Spleen (tissue), 7 donors: ENCODE results near the gene EPHA6.
"Not testable (repeated sequence)": the region's sequence is repeated elsewhere in the genome, so short reads cannot be mapped to it uniquely, and the experiment has no call there.

Experiments used
- CTCF ChIP-seq, 11 experiments: fragments of 200-600 bp in 7 of 11; fragments of 450-650 bp in 4 of 11; sonication (generic) in 4 of 11; IDR thresholded peaks in 8 of 11; conservative IDR thresholded peaks in 3 of 11; 1 replicate in 7 of 11; 2 replicates in 4 of 11; pipeline versions ENCODE4 v1.4.0 to v1.8.0; 2016 to 2021; ENCODE audit warnings: antibody characterized with exemption in 11 of 11, inconsistent platforms in 4 of 11, mild to moderate bottlenecking in 1 of 11
- POLR2A ChIP-seq, 3 donors: fragments of 450-650 bp; IDR thresholded peaks; one replicate each; pipeline ENCODE4 v1.5.1; 2017; ENCODE audit warnings: antibody characterized with exemption in 3 of 3, mild to moderate bottlenecking in 1 of 3
- POLR2AphosphoS5 ChIP-seq, 3 donors: sonication (generic); formaldehyde crosslinking; IDR thresholded peaks; one replicate each; pipeline ENCODE4 v1.5.1; 2017; ENCODE audit warnings: antibody characterized with exemption in 3 of 3
- donor health status: DM: no; HTN: no; CAD: no; lungs with moderate emphysema.
- donor health status: DM: no; HTN: no; CAD: no.
- donor health status: DM: no; HTN: no; CAD: no.

GRCh38 chr3:97025612-97026011, 211.2 kb downstream of the EPHA6 start:
- TF ChIP-seq CTCF (IDR thresholded peaks at IDR 0.05 in 8 of 11, conservative IDR thresholded peaks at IDR 0.05 in 3 of 11); POLR2A (IDR thresholded peaks at IDR 0.05); POLR2AphosphoS5 (IDR thresholded peaks at IDR 0.05): not testable (repeated sequence)
